Progenitor cell of endocrine pancreas (in vitro differentiated cells): ENCODE data around the gene SCNN1A. TPM values are rescaled to one million over a fixed set of nuclear protein-coding genes. Genes with fewer than 3 reads are reported as not detected.

ENCODE experiments used
- DNase-seq: peaks from one replicate; pipeline ENCODE4 v3.0.0; 2021; ENCODE audit warnings: low spot score; ENCODE audit not compliant: unreplicated experiment
- H3K27ac Mint-ChIP-seq: 2 replicates; pipeline ENCODE4 v1.8.0; 2021; ENCODE audit warnings: mild to moderate bottlenecking, moderate library complexity, mixed read lengths
- H3K27me3 Mint-ChIP-seq: 2 replicates; pipeline ENCODE4 v1.8.0; 2021; ENCODE audit warnings: mixed read lengths
- H3K36me3 Mint-ChIP-seq: 2 replicates; pipeline ENCODE4 v1.8.0; 2022; ENCODE audit warnings: mixed read lengths; ENCODE audit not compliant: insufficient read depth
- H3K4me1 Mint-ChIP-seq: 2 replicates; pipeline ENCODE4 v1.8.0; 2021; ENCODE audit warnings: low read depth, mixed read lengths
- H3K4me3 Mint-ChIP-seq: 2 replicates; pipeline ENCODE4 v1.8.0; 2021; ENCODE audit warnings: low read depth, mild to moderate bottlenecking, moderate library complexity, mixed read lengths
- H3K9me3 Mint-ChIP-seq: 2 replicates; pipeline ENCODE4 v1.8.0; 2021; ENCODE audit warnings: low read depth, mixed read lengths
- CTCF ChIP-seq: fragments of 200-600 bp; sonication (generic); IDR thresholded peaks from one replicate; pipeline ENCODE4 v1.5.0; 2021; ENCODE audit warnings: antibody characterized with exemption, mild to moderate bottlenecking; ENCODE audit not compliant: unreplicated experiment
- total RNA-seq: library from RNA; stranded (reverse); gene quantifications from 2 replicates; pipeline ENCODE4 v1.2.1, GENCODE V29; 2021

The SCNN1A gene
- total RNA-seq, 1 donor from 2014 or later, result 14.3 TPM

- peaks cover 4% of the 10 kb centered on the region for H3K4me1 Mint-ChIP-seq
- H3K4me3 Mint-ChIP-seq, result no peak overlapping the region
- no peaks in the 10 kb centered on the region for H3K9me3 Mint-ChIP-seq
- no peak for TF ChIP-seq CTCF
- no peak for DNase-seq
- H3K36me3 Mint-ChIP-seq, result no peaks in the 10 kb centered on the region
- H3K27ac Mint-ChIP-seq, result no peak overlapping the region
- peaks cover 2% of the 10 kb centered on the region for H3K27me3 Mint-ChIP-seq
Observed at GRCh38 chr12:6362403-6362802, 13.0 kb downstream of the SCNN1A start.

GRCh38 chr12:6361834-6362233, 13.5 kb downstream of the SCNN1A start:
- H3K4me3 Mint-ChIP-seq, result no peak overlapping the region
- no peak overlapping the region for H3K27ac Mint-ChIP-seq
- TF ChIP-seq CTCF, result no peak
- no peaks in the 10 kb centered on the region for H3K36me3 Mint-ChIP-seq
- DNase-seq, result no peak
- no peaks in the 10 kb centered on the region for H3K9me3 Mint-ChIP-seq
- H3K4me1 Mint-ChIP-seq, result peaks cover 4% of the 10 kb centered on the region
- H3K27me3 Mint-ChIP-seq, result peaks cover 2% of the 10 kb centered on the region

GRCh38 chr12:6360578-6361490, 14.5 kb downstream of the SCNN1A start:
- H3K9me3 Mint-ChIP-seq, result no peaks in the 10 kb centered on the region
- no peak for TF ChIP-seq CTCF
- H3K4me3 Mint-ChIP-seq, result no peak overlapping the region
- H3K27me3 Mint-ChIP-seq, result peaks cover 8% of the 10 kb centered on the region
- no peaks in the 10 kb centered on the region for H3K36me3 Mint-ChIP-seq
- peak overlapping the region; percentile 56 for H3K27ac Mint-ChIP-seq
- peaks cover 4% of the 10 kb centered on the region for H3K4me1 Mint-ChIP-seq
- DNase-seq, result no peak

- Mint-ChIP-seq H3K4me3 (no peak overlapping the region), H3K27ac (no peak overlapping the region), H3K27me3 (peaks cover 8% of the 10 kb centered on the region), H3K9me3 (no peaks in the 10 kb centered on the region), H3K36me3 (no peaks in the 10 kb centered on the region), H3K4me1 (peaks cover 4% of the 10 kb centered on the region)
- TF ChIP-seq CTCF, result no peak
- DNase-seq, result no peak
Observed at GRCh38 chr12:6360080-6360571, 15.2 kb downstream of the SCNN1A start.

- DNase-seq, result no peak
- peaks cover under 1% of the 10 kb centered on the region for H3K4me1 Mint-ChIP-seq
- H3K4me3 Mint-ChIP-seq, result no peak overlapping the region
- no peak overlapping the region for H3K27ac Mint-ChIP-seq
- no peaks in the 10 kb centered on the region for H3K36me3 Mint-ChIP-seq
- no peaks in the 10 kb centered on the region for H3K9me3 Mint-ChIP-seq
- H3K27me3 Mint-ChIP-seq, result peaks cover 8% of the 10 kb centered on the region
- no peak for TF ChIP-seq CTCF
Observed at GRCh38 chr12:6358881-6359280, 16.5 kb downstream of the SCNN1A start.
